ENCODE data around the gene GSTA2.
"Not testable (repeated sequence)": the region's sequence is repeated elsewhere in the genome, so short reads cannot be mapped to it uniquely, and the experiment has no call there.

The GSTA2 gene

DNA sequence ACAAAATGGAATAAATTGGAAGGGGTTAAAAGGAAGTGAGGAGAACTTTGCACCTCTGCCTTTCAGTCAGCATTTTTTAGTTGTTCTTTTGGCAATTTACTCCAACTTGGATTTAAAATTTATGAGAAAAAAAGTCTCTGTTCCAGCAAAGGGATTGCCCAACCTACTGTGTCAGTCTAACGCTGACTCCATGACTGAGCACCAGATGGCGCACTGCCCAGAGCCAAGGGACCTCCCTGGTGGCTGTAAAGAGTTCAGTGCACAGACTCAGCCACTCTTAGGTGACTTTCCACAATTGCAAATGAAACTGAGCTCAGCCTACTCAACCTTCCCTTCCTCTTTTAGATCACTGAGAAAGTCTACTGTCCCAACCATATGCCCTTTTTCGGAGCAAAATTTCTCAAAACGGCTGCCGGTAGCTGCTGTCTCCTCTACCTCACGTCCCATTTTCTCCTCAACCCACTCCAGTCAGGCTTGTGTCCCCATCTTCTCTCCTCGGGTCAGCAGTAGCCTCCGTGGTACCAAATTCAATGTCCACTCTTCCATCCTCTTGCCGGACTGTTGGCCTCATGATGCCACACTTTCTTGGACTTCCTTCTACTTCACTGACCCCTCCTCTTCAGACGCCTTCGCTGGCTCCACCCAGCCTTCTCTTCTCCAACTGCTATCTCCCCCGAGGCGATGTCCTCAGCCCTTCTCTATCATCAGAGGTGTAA lies 38.7 kb downstream of the GSTA2 start:
- DNase-seq = peak; percentile 49

- DNase-seq = no peak
These were observed 39.3 kb downstream of the GSTA2 start for GRCh38 chr6:52724042-52724405.

DNA sequence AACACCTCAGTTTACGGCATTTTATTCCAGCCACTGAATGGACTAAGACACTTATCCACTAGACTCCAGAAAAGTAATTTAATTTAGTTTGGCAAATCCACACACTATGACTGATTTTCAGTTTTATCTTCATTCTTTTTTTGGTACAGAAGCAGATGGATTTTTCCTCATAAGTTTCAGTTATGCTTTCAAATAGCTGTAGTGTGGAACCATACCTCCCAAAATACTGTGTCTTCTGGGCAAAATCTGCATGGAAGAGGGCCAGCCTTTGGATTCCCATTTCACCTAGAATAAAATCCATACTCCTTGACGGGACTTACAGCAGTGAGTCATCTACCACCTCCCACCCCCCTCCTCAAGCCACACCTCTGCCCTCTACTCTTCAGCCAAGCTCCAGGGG lies 43.0 kb downstream of the GSTA2 start:
- DNase-seq = no peak

GRCh38 chr6:52718550-52718949 lies 44.7 kb downstream of the GSTA2 start:
- no peak for DNase-seq

DNA sequence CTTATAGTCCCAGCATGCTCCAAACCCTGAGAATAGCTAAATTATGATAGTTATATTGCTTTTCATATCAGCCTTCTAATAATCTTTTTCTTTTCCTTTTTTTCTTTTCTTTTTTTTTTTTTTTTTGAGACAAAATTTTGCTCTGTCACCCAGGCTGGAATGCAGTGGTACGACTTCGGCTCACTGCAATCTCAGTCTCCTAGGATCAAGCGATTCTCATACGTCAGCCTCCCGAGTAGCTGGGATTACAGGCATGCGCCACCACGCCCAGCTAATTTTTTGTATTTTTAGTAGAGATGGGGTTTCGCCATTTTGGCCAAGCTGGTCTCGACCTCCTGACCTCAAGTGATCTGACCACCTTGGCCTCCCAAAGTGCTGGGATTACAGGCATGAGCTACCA lies 48.5 kb downstream of the GSTA2 start:
- DNase-seq = not testable (repeated sequence)

DNA sequence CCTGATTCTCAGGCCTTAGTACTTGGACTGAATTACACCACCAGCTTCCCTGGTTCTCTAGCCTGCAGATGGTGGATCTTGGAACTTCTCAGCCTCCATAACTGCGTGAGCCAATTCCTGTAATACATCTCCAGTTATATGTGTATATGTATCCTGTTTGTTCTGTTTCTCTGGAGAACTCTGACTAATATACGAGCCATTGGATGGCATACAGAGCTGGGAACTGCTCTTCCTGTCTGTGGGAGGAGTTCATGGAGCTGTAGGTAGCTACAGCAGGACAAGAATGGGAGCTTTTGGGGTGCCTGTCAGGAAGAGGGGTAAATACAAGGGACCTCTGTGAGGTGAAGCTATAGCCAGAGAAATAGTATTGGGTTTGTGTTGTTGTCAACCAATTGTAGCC lies 51.1 kb downstream of the GSTA2 start:
- DNase-seq = no peak

DNA sequence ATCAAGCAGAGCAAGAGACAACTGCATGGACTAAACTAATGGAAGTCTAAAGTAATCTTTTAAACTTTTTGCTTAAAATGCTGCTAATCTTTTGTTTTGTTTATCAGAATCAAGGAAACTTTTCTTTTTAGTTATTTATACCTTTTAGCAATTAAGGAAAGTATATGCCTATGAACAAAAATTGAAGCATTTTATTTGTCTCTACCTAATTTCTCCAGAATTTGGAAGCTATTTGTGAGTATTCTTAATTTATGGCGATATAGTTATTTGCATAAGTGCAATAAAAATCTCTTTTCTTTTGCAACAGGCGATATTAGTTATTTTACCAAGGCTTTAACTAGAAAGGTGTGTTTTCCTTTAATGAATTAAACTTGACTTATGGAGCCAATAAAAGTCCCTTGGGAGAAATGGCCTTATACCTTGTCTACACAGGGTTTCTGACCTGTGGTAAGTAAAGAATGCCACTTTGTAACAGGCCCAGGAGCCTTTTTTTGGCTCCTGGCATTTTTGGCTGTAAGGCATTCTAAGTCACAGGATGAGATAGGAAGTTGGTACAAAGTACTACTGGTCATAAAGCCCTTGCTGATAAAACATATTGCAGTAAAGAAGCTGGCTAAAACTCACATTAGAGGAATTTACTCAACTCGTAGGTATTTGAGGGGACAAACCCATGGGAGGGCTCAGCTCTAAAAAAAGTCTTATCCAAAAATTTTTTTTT lies 55.2 kb downstream of the GSTA2 start:
- no peak for DNase-seq

GRCh38 chr6:52706001-52706400 lies 57.3 kb downstream of the GSTA2 start:
- no peak for DNase-seq

GRCh38 chr6:52704781-52705502 lies 58.3 kb downstream of the GSTA2 start:
- DNase-seq = not testable (repeated sequence)

DNA sequence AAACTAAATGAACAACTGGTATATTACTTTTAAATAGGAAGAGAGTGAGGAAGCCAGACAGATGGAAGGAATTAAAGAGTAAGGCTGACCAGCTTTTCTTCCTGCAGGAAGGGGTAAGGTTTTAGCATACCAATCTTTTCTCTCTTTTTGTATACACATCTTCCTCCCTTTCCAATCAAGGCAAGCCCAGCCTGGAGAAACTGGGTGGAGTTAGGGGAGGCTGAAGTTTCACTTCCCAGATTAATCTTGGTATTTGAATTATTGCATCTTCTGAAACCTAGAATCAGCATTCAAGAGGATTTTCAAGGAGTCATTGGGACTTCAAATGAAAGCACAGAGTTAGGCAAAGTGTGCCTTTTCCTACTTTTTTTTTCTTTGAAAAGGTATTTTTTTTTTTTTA lies 59.2 kb downstream of the GSTA2 start:
- DNase-seq = no peak
